PFSK-1 (cell line): ENCODE measurements around the gene IL19.

Source experiments
- FOXP2 ChIP-seq: optimal IDR thresholded peaks from 2 replicates; pipeline ENCODE3; 2011; ENCODE audit warnings: borderline replicate concordance, control low read depth, inconsistent platforms; ENCODE audit not compliant: insufficient read depth; ENCODE audit errors: extremely low read length, extremely low read depth
- POLR2AphosphoS5 ChIP-seq: IDR thresholded peaks from 2 replicates; pipeline ENCODE4 v1.6.1; 2012; ENCODE audit warnings: low read depth, mild to moderate bottlenecking, control low read depth, low read length, moderate library complexity
- REST ChIP-seq, 2 experiments: IDR thresholded peaks; 2 replicates each; pipeline versions ENCODE4 v1.6.1 to v1.8.0; 2011 to 2012; ENCODE audit warnings: low read depth in 2 of 2, low read length in 2 of 2, control low read depth in 1 of 2, inconsistent platforms in 1 of 2, mild to moderate bottlenecking in 1 of 2, moderate library complexity in 1 of 2; ENCODE audit not compliant: insufficient read depth in 1 of 2
- SIN3A ChIP-seq: IDR thresholded peaks from 2 replicates; pipeline ENCODE4 v1.6.1; 2012; ENCODE audit warnings: mild to moderate bottlenecking, low read length, moderate library complexity, borderline replicate concordance; ENCODE audit not compliant: insufficient read depth
- TAF1 ChIP-seq: IDR thresholded peaks from 2 replicates; pipeline ENCODE4 v1.6.1; 2012; ENCODE audit warnings: low read length, control low read depth, borderline replicate concordance; ENCODE audit not compliant: insufficient read depth

Gene IL19

DNA sequence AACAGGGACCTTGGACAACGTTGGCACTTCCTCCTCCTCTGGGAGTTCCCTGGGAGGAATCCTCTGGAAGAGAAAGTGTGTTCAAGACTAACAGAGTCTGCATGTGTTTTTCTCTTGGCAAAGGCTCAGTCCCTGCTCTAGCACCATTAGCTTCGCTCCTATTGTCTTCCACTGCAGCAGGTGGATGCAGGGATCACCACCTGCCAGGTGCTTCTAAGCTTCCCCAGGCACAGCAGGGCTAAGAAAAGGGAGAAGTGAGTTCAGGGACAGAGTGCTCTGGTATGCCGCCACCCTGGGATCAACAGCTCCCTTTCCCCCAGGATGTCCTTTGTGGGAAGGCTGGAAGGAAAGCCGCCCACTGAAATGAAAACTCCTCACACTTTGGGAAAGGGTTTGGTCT, 50.9 kb downstream of the IL19 start:
- no peak for TF ChIP-seq POLR2AphosphoS5
- TF ChIP-seq SIN3A = no peak
- no peak for TF ChIP-seq REST (IDR thresholded peaks at IDR 0.05; ENCODE audit: insufficient read depth in 1 of 2, low read depth in 2 of 2, low read length in 2 of 2)
- TF ChIP-seq TAF1 = no peak
- TF ChIP-seq FOXP2 = no peak

GRCh38 chr1:206823727-206824126, 53.2 kb downstream of the IL19 start:
- TF ChIP-seq REST (IDR thresholded peaks at IDR 0.05; ENCODE audit: insufficient read depth in 1 of 2, low read depth in 2 of 2, low read length in 2 of 2) (no peak), SIN3A (no peak), FOXP2 (no peak), TAF1 (no peak), POLR2AphosphoS5 (no peak)

DNA sequence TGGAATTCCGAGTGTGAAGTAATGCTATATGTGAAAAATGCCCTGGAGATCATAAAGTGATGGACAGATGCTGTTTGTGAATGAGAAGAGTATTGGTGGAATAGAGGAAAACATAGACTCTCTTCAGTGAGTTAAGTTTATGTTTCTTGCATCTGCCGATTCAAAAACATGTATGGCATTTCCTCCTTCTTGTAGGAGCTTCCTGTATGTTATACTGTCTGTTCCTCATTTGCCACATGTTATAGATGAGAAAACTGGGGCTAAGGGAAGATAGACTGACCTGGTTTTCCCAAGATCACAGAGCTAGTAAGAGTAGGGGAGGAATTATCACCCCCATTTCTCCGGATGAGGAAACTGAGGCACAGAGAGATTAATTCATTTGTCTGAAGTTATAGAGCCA, 53.8 kb downstream of the IL19 start:
- no peak for TF ChIP-seq FOXP2
- TF ChIP-seq REST (IDR thresholded peaks at IDR 0.05; ENCODE audit: insufficient read depth in 1 of 2, low read depth in 2 of 2, low read length in 2 of 2) = no peak
- no peak for TF ChIP-seq POLR2AphosphoS5
- TF ChIP-seq SIN3A = no peak
- TF ChIP-seq TAF1 = no peak

DNA sequence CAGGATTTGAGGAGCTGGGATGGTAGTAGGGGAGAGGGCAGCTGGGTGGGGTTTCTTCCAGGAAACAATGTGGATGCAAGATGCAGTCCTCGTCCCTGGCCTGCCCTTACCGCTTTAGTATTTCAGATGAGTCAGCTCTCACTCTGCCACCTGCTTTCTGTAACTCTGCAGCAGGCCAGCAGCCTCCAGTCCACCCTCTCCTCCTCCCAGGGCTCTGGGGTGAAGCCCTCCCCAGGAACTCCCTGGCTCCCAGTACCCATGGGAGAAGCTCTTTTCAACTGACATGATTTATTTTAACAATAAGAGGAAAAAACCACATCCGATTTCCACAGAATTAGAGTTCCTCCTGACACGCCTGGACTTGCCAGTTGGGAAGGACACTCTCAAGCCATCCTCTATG, 55.8 kb downstream of the IL19 start:
- TF ChIP-seq TAF1 = no peak
- TF ChIP-seq SIN3A = no peak
- TF ChIP-seq REST (IDR thresholded peaks at IDR 0.05; ENCODE audit: insufficient read depth in 1 of 2, low read depth in 2 of 2, low read length in 2 of 2) = no peak
- no peak for TF ChIP-seq POLR2AphosphoS5
- no peak for TF ChIP-seq FOXP2

- TF ChIP-seq SIN3A (no peak), POLR2AphosphoS5 (no peak), TAF1 (no peak), FOXP2 (no peak), REST (IDR thresholded peaks at IDR 0.05; ENCODE audit: insufficient read depth in 1 of 2, low read depth in 2 of 2, low read length in 2 of 2) (no peak)
Observed at GRCh38 chr1:206828061-206828460, 57.5 kb downstream of the IL19 start.
